Esophagus muscularis mucosa (tissue), 4 donors: ENCODE results near the gene TEAD1. TPM values are rescaled to one million over a fixed set of nuclear protein-coding genes. Genes with fewer than 3 reads are reported as not detected.

ENCODE experiments used
- DNase-seq: peaks from one replicate; pipeline ENCODE4 v3.0.0-alpha.2; 2017; ENCODE audit errors: extremely low spot score
- H3K27ac ChIP-seq, 4 donors: fragments of 200-600 bp; sonication (generic); replicated peaks in 1 of 4; 1 replicate in 3 of 4; 2 replicates in 1 of 4; pipeline ENCODE4 v1.5.1; 2016 to 2019; ENCODE audit warnings: mild to moderate bottlenecking in 1 of 4
- H3K27me3 ChIP-seq, 4 donors: fragments of 200-600 bp; sonication (generic); one replicate each; pipeline versions ENCODE4 v1.5.1 to v1.6.0; 2016 to 2019
- H3K36me3 ChIP-seq, 4 donors: fragments of 200-600 bp; sonication (generic); one replicate each; pipeline ENCODE4 v1.5.1; 2016 to 2019
- H3K4me1 ChIP-seq, 4 donors: fragments of 200-600 bp; sonication (generic); one replicate each; pipeline ENCODE4 v1.5.1; 2016 to 2019
- H3K4me3 ChIP-seq, 4 donors: fragments of 200-600 bp; sonication (generic); 1 replicate in 2 of 4; 2 replicates in 2 of 4; pipeline ENCODE4 v1.5.1; 2016 to 2019; ENCODE audit warnings: mild to moderate bottlenecking in 4 of 4, moderate library complexity in 1 of 4
- H3K9me3 ChIP-seq, 4 donors: fragments of 200-600 bp; sonication (generic); 1 replicate in 3 of 4; 2 replicates in 1 of 4; pipeline ENCODE4 v1.5.1; 2016 to 2019
- EP300 ChIP-seq: sonication (generic); formaldehyde crosslinking; IDR thresholded peaks from one replicate; pipeline ENCODE4 v1.6.1; 2017; ENCODE audit warnings: antibody characterized with exemption
- POLR2A ChIP-seq: fragments of 450-650 bp; IDR thresholded peaks from one replicate; pipeline ENCODE4 v1.6.1; 2017; ENCODE audit warnings: antibody characterized with exemption, moderate library complexity, mild to moderate bottlenecking, low read depth
- POLR2AphosphoS5 ChIP-seq, 2 donors: sonication (generic); formaldehyde crosslinking; IDR thresholded peaks; one replicate each; pipeline ENCODE4 v1.6.1; 2017; ENCODE audit warnings: antibody characterized with exemption in 2 of 2
- WGBS: methylation state at CpG from one replicate; pipeline ENCODE4 v1.1.5; 2018; 5-methylcytosine and 5-hydroxymethylcytosine counted together
- intact Hi-C: fragments of 100-400 bp; cut with DNase I; formaldehyde crosslinking; loops from one replicate; pipeline ENCODE4 v1.15.1; 2023
- total RNA-seq, 4 donors: library from RNA; depleted of rRNA; stranded (reverse); fragments of >200 nt; gene quantifications; one replicate each; pipeline versions ENCODE4 v1.1.0 to v1.2.1, GENCODE V29; 2016
- TF ChIP-seq, protein P1 (sequence below), 3 experiments: fragments of 200-600 bp in 2 of 3; fragments of 450-650 bp in 1 of 3; sonication (generic) in 2 of 3; IDR thresholded peaks; one replicate each; pipeline ENCODE4 v1.5.1; 2017 to 2019; ENCODE audit warnings: antibody characterized with exemption in 3 of 3, mild to moderate bottlenecking in 2 of 3, moderate library complexity in 1 of 3

TEAD1 gene
- total RNA-seq, 4 donors from 2014 or later: 147 to 307 (median 232) TPM

DNA sequence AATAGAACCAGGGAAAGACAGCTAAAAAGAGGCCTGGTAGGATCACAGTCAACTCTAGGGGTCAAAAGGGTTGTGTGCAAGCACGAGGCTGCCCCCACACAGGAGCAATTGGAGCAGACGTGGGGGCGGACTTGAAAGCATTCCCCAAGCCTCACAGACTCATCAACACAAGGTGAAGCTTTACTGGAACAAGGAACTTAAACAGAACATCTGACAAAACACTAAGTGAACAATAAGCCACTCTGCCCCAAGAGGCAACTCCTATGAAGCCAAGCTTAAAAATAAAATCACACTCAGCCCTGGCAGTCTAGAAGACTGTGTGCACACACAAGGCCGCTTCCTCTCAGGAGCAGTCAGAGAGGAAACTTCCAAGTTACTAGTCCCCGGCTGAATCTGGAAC lies 32.2 kb upstream of the TEAD1 start:
- TF ChIP-seq POLR2A (no peak), EP300 (no peak), POLR2AphosphoS5 (IDR thresholded peaks at IDR 0.05) (no peak)
- TF ChIP-seq, protein P1, sequence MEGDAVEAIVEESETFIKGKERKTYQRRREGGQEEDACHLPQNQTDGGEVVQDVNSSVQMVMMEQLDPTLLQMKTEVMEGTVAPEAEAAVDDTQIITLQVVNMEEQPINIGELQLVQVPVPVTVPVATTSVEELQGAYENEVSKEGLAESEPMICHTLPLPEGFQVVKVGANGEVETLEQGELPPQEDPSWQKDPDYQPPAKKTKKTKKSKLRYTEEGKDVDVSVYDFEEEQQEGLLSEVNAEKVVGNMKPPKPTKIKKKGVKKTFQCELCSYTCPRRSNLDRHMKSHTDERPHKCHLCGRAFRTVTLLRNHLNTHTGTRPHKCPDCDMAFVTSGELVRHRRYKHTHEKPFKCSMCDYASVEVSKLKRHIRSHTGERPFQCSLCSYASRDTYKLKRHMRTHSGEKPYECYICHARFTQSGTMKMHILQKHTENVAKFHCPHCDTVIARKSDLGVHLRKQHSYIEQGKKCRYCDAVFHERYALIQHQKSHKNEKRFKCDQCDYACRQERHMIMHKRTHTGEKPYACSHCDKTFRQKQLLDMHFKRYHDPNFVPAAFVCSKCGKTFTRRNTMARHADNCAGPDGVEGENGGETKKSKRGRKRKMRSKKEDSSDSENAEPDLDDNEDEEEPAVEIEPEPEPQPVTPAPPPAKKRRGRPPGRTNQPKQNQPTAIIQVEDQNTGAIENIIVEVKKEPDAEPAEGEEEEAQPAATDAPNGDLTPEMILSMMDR (IDR thresholded peaks at IDR 0.05): no peak
- Histone ChIP-seq H3K36me3 (no peaks in the 10 kb centered on the region), H3K27me3 (no peaks in the 10 kb centered on the region), H3K9me3 (no peaks in the 10 kb centered on the region), H3K27ac (no peak overlapping the region), H3K4me3 (no peak overlapping the region), H3K4me1 (no peaks in the 10 kb centered on the region)
- intact Hi-C loops: no loop called here
- DNase-seq: no peak
- WGBS: 52% methylated on average over 5 of the region's 5 CpGs

DNA sequence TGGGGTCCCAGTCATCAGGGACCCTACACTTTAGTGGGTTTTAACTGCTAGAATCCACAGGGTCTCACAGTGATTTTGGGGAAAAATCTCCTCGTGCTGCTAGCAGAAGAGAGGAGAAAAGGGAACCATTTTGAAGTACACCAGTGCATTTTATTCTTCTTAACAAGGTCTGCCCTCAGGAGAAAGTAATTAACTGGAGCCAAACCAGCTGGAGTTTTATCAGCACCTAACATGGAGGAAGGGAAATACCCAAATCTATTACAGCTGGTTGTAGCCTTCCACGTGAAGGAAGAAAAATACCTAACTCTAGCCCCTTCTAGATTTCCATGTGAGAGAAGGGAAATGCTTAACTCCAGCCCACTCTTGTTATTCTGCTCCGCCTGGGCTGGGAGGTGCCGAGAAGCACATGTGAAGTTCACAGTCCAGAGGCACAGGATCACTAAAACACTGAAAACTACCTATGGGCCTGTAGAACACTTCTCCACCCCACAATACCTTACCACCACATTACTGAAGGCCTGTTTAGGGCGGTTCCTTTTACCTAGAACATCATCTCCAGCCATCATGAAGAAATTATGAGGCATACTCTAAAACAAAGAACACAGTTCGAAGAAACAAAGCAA lies 31.3 kb upstream of the TEAD1 start:
- Histone ChIP-seq H3K9me3 (no peaks in the 10 kb centered on the region), H3K27me3 (no peaks in the 10 kb centered on the region), H3K4me3 (no peak overlapping the region), H3K36me3 (no peaks in the 10 kb centered on the region), H3K4me1 (no peaks in the 10 kb centered on the region), H3K27ac (no peak overlapping the region)
- TF ChIP-seq, protein P1 (IDR thresholded peaks at IDR 0.05): no peak
- TF ChIP-seq POLR2AphosphoS5 (IDR thresholded peaks at IDR 0.05) (no peak), EP300 (no peak), POLR2A (no peak)
- no peak for DNase-seq
- 83% methylated on average over 6 of the region's 6 CpGs for WGBS
- intact Hi-C loops: no loop called here

DNA sequence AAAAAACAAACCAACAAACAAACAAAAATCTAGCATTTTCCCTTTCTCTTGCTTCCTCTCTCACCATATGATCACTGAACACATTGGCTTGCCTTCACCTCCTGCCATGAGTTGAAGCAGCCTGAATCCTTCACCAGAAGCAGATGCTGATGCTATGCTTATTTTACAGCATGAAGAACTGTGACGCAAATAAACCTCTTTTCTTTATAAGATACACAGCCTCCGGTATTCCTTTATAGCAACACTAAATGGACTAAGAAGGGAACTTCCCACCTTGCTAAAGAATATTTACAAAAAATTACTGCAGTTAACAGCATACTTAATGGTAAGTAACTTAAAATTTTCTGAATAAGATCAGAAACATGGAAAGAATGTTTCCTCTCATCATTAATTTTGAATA lies 27.7 kb upstream of the TEAD1 start:
- WGBS: 95% methylated on average over 2 of the region's 2 CpGs
- H3K36me3 ChIP-seq: no peaks in the 10 kb centered on the region
- no peak overlapping the region for H3K27ac ChIP-seq
- no peak for DNase-seq
- intact Hi-C loops: no loop called here
- H3K4me1 ChIP-seq: no peaks in the 10 kb centered on the region
- H3K9me3 ChIP-seq: no peaks in the 10 kb centered on the region
- no peak overlapping the region for H3K4me3 ChIP-seq
- H3K27me3 ChIP-seq: no peaks in the 10 kb centered on the region
- no peak for TF ChIP-seq POLR2A
- TF ChIP-seq, protein P1 (IDR thresholded peaks at IDR 0.05): no peak
- TF ChIP-seq EP300: no peak
- TF ChIP-seq POLR2AphosphoS5 (IDR thresholded peaks at IDR 0.05): no peak

DNA sequence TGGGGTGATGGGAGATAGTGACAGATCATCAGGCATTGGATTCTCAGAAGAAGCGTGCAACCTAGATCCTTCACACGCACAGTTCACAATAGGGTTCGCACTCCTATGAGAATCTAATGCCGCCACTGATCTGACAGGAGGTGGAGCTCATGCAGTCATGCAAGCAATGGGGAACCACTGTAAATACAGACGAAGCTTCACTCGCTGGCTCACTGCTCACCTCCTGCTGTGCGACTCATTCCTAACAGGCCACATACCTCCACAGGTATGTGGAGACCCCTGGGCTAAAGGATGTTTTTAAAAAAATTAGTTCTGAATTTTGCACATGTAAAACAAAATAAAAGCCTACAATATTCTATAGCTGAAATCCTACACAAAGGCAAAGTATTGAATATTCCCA lies 20.5 kb upstream of the TEAD1 start:
- 92% methylated on average over 7 of the region's 7 CpGs for WGBS
- Histone ChIP-seq H3K9me3 (peaks cover 0 to 24% (median 13%) of the 10 kb centered on the region in 4 donors), H3K27me3 (no peaks in the 10 kb centered on the region), H3K27ac (no peak overlapping the region), H3K36me3 (no peaks in the 10 kb centered on the region), H3K4me1 (no peaks in the 10 kb centered on the region), H3K4me3 (no peak overlapping the region)
- intact Hi-C loops: no loop called here
- no peak for DNase-seq
- TF ChIP-seq POLR2AphosphoS5 (IDR thresholded peaks at IDR 0.05) (no peak), EP300 (no peak), POLR2A (no peak)
- TF ChIP-seq, protein P1 (IDR thresholded peaks at IDR 0.05): no peak

DNA sequence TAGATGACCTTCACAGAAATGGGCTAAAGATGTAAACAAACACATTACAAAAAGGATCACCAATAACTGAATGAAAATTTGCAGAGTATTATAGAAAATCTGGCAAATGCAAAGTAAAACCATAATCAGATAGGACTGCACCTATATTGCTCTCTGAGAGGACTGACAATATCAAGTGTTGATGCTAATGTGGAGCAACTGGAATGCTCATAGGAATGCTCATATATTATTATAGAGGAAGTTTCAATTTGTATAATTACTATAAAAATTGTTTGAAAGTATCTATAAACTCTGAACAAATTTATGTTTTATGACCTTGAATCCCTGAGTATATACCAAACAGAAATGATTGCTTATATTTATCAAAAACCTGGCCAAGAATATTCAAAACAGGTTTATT lies 18.4 kb upstream of the TEAD1 start:
- H3K27me3 ChIP-seq: no peaks in the 10 kb centered on the region
- no peaks in the 10 kb centered on the region for H3K4me1 ChIP-seq
- no peak for DNase-seq
- no peaks in the 10 kb centered on the region for H3K36me3 ChIP-seq
- H3K4me3 ChIP-seq: no peak overlapping the region
- TF ChIP-seq POLR2A (no peak), POLR2AphosphoS5 (IDR thresholded peaks at IDR 0.05) (no peak), EP300 (no peak)
- TF ChIP-seq, protein P1 (IDR thresholded peaks at IDR 0.05): no peak
- intact Hi-C loops: no loop called here
- H3K27ac ChIP-seq: no peak overlapping the region
- peaks cover 0 to 24% (median 13%) of the 10 kb centered on the region in 4 donors for H3K9me3 ChIP-seq
